ENCODE data around the gene HOXB2.

HOXB2 gene

GRCh38 chr17:48555258-48556228 lies 10.6 kb upstream of the HOXB2 start (continued):
- TF ChIP-seq TSHZ2 (CRISPR knock-in tag; IDR thresholded peaks at IDR 0.05), result no peak

DNA sequence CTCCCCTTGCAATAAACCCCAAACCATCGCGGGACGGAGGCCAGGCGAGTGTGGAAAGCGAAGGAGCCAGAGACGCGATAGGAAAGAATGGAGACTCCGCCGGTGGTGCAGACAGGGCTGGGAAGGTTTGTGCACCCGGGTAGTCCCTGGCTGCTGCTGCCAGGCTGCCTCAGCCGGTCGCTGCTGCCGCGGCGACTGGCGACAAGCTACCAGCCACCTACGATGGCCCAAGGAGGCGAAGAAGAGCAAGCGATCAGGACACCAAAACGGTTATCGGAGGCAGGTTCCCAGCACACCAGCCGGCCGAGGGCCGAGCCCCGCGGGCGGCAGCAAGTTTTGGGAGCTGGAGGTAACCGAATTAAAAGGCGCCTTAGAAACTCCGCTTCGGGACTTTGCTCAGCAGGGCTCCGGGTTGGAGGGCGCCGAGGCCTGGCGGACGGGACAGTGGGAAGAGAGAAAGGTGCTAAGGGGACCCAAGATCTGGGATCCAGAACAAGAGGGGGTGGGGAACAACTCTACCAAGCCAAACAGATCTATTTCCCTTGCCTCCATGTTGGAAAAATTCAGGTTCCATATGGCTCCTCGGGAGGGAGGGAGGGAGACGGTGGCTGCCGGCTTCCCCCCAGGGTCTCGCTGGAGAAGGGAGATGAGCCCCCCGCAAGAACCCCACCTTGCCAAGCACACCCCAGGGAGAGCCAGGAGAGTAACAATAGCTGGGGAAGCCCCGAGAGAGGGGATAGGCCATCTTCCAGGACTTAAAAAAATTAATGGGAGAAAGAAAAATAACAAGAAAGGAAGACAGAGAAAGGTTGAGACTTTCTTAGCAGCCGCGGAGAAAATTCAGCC lies 9.7 kb upstream of the HOXB2 start:
- TF ChIP-seq TCF4 (CRISPR knock-in tag; IDR thresholded peaks at IDR 0.05; ENCODE audit: borderline replicate concordance), result no peak
- no peak for TF ChIP-seq ZC3H10 (CRISPR knock-in tag; IDR thresholded peaks at IDR 0.05)
- no peak for TF ChIP-seq ARNTL (CRISPR knock-in tag; IDR thresholded peaks at IDR 0.05; ENCODE audit: borderline replicate concordance, low read depth)
- TF ChIP-seq, protein P1, sequence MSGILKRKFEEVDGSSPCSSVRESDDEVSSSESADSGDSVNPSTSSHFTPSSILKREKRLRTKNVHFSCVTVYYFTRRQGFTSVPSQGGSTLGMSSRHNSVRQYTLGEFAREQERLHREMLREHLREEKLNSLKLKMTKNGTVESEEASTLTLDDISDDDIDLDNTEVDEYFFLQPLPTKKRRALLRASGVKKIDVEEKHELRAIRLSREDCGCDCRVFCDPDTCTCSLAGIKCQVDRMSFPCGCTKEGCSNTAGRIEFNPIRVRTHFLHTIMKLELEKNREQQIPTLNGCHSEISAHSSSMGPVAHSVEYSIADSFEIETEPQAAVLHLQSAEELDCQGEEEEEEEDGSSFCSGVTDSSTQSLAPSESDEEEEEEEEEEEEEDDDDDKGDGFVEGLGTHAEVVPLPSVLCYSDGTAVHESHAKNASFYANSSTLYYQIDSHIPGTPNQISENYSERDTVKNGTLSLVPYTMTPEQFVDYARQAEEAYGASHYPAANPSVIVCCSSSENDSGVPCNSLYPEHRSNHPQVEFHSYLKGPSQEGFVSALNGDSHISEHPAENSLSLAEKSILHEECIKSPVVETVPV (CRISPR knock-in tag; IDR thresholded peaks at IDR 0.05), result no peak
- TF ChIP-seq PATZ1 (CRISPR knock-in tag; IDR thresholded peaks at IDR 0.05; ENCODE audit: borderline replicate concordance), result no peak
- no peak for ATAC-seq

- no peak for ATAC-seq
- no peak for TF ChIP-seq PATZ1 (CRISPR knock-in tag; IDR thresholded peaks at IDR 0.05; ENCODE audit: borderline replicate concordance)
- TF ChIP-seq ZC3H10 (CRISPR knock-in tag; IDR thresholded peaks at IDR 0.05), result no peak
- TF ChIP-seq TOX (CRISPR knock-in tag; IDR thresholded peaks at IDR 0.05; ENCODE audit: borderline replicate concordance), result no peak
- TF ChIP-seq, protein P1 (CRISPR knock-in tag; IDR thresholded peaks at IDR 0.05), result no peak
These were observed 8.9 kb upstream of the HOXB2 start for GRCh38 chr17:48553826-48554225.

- ATAC-seq, result no peak
- no peak for TF ChIP-seq CREB5 (CRISPR knock-in tag; IDR thresholded peaks at IDR 0.05; ENCODE audit: low read depth)
- TF ChIP-seq CSDC2 (CRISPR knock-in tag; IDR thresholded peaks at IDR 0.05), result no peak
- TF ChIP-seq, protein P1 (CRISPR knock-in tag; IDR thresholded peaks at IDR 0.05), result no peak
- no peak for TF ChIP-seq BACH2 (CRISPR knock-in tag; IDR thresholded peaks at IDR 0.05; ENCODE audit: borderline replicate concordance)
- no peak for TF ChIP-seq ISL1 (CRISPR knock-in tag; IDR thresholded peaks at IDR 0.05)
- TF ChIP-seq RARB (CRISPR knock-in tag; IDR thresholded peaks at IDR 0.05), result no peak
- no peak for TF ChIP-seq ZC3H10 (CRISPR knock-in tag; IDR thresholded peaks at IDR 0.05)
- TF ChIP-seq TCF4 (CRISPR knock-in tag; IDR thresholded peaks at IDR 0.05; ENCODE audit: borderline replicate concordance), result no peak
- TF ChIP-seq, protein P2, sequence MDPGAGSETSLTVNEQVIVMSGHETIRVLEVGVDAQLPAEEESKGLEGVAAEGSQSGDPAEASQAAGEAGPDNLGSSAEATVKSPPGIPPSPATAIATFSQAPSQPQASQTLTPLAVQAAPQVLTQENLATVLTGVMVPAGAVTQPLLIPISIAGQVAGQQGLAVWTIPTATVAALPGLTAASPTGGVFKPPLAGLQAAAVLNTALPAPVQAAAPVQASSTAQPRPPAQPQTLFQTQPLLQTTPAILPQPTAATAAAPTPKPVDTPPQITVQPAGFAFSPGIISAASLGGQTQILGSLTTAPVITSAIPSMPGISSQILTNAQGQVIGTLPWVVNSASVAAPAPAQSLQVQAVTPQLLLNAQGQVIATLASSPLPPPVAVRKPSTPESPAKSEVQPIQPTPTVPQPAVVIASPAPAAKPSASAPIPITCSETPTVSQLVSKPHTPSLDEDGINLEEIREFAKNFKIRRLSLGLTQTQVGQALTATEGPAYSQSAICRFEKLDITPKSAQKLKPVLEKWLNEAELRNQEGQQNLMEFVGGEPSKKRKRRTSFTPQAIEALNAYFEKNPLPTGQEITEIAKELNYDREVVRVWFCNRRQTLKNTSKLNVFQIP (CRISPR knock-in tag; IDR thresholded peaks at IDR 0.05; ENCODE audit: borderline replicate concordance, low read depth), result no peak
- TF ChIP-seq PATZ1 (CRISPR knock-in tag; IDR thresholded peaks at IDR 0.05; ENCODE audit: borderline replicate concordance), result no peak
- no peak for TF ChIP-seq OSR1 (CRISPR knock-in tag; IDR thresholded peaks at IDR 0.05)
These were observed 8.3 kb upstream of the HOXB2 start for GRCh38 chr17:48553190-48553547.
